GM18520 (cell line): ENCODE results near the gene CFAP74.

Experiments used
- ATAC-seq: cut with Tn5 transposase; IDR thresholded peaks from one replicate; pipeline ENCODE4 v1.9.1; 2021; ENCODE audit not compliant: unreplicated experiment

Gene CFAP74, protein sequence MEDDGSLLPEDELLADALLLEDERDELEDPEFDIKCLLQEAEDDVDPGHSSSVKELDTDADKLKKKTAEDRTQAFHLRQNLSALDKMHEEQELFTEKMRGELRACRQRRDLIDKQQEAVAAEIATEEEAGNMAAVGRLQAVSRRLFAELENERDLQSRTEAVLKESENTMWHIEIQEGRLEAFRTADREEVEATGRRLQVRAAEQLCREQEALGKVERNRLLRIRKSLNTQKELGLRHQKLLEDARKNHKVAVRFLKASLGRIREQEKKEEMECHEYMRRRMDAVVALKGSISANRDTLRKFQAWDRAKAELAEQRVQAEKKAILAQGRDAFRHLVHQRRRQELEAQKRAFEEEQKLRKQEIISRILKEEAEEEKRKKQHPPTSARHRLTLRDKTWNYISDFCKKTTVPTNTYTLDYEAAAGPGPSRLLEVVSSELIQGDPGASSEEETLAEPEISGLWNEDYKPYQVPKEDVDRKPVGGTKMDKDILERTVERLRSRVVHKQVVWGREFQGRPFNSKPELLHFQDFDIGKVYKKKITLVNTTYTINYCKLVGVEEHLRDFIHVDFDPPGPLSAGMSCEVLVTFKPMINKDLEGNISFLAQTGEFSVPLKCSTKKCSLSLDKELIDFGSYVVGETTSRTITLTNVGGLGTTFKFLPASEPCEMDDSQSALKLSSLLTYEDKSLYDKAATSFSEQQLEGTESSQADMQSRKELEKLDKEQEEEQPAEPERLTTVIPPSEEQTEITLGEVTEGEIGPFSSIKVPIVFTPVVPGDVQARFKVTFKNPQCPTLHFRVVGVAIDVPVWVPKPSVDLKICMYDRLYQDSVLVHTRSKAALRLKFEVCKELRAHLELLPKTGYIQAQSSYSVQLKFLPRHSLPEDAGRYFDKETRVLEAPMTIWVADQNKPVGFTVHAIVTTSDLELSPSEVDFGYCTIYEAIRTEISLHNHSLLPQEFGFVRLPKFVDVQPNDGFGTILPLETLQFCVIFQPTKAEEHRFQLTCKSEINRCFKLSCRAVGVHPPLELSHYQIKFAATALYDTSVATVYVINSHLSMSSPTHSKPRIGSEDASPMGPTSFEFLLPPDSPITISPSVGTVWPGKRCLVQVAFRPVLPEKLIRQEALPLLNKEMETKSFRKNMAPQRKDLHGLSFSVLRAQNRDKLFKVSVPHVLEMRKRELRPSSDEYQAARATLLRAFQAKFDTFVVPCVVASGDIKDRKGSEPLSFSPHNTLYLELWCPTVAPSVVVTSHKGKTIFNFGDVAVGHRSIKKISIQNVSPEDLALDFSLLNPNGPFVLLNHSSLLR (N-terminal part only)

DNA sequence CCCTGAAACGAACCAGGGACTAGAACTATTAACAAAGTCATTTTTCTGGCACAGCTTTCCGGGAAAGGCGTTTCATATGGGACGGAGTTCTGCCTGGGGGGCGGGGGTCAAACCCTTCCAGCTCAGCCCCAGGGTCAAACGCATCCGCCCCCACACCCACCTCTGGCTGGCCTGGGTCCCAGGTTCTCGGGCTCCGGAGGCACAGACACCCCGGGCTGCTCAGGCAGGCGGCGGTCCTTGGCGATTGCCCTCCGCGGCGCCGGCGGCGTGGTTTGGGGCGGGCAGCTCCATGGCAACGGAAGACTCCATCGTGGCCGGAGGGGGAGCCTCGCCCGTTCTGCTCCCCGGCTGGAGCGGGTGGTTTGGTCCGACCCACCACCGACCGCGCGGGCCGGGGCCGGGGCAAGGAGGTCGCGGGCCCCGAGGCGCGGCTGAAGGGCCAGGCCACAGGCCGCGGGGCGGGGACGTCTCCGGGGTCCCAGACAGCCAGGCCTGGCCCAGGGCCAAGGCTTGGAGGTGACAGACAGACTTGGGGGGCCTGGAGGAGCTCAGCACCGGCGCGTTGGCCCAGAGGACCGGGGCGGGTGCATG lies at the start of gene CFAP74:
TSS of gene CFAP74 (minus strand) at position 246 of the 591 bp plus-strand sequence. CDS start 12,830 bp downstream, outside the sequence.
- no peak for ATAC-seq

GRCh38 chr1:2053217-2053616 lies 49.6 kb upstream of the CFAP74 start:
- no peak for ATAC-seq

GRCh38 chr1:2052756-2053155 lies 49.2 kb upstream of the CFAP74 start:
- ATAC-seq, result no peak

DNA sequence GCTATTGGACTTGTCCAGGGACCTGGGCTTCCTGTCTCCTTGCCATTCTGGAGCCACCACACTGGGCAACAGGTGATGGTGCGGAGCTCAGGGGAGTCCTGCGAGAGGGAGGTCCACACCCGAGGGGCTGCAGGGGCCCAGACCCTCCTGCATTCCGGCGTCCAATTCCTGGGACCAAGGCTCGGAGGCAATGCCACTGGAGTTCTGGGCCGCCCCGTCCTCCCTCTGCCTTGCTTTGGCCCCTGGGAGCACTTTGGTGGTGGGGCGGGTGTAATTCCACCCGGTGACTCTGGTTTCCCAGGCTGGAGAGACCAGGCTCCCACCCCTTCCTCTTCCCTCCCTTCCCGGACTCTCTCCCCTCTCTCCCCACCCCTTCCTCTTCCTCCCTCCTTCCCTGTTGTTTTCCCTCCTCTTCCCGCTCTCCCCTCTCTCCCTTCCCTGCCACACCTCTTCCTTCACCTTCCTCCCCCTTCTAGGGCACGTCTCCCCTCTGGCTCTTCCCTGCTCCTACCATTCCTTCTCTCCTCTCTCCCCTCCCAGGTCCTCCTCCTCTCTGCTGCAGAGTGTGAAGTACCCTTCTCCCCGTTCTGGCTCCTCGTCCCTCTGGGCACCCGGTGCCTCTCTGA lies 48.6 kb upstream of the CFAP74 start:
- no peak for ATAC-seq

- ATAC-seq, result no peak
Observed at GRCh38 chr1:2050793-2051682, 47.5 kb upstream of the CFAP74 start.

- no peak for ATAC-seq
Observed at GRCh38 chr1:2050461-2050792, 46.8 kb upstream of the CFAP74 start.

- ATAC-seq, result no peak
Observed at GRCh38 chr1:2049718-2050431, 46.3 kb upstream of the CFAP74 start, which contains the start of gene PRKCZ. TSS of gene PRKCZ (plus strand) at chr1:2050411. CDS start at chr1:2050631, 220 bp downstream.

- ATAC-seq, result no peak
Observed at GRCh38 chr1:2049225-2049717, 45.7 kb upstream of the CFAP74 start.

- no peak for ATAC-seq
Observed at GRCh38 chr1:2047749-2048729, 44.5 kb upstream of the CFAP74 start.

- ATAC-seq, result no peak
Observed at GRCh38 chr1:2046953-2047748, 43.6 kb upstream of the CFAP74 start.

DNA sequence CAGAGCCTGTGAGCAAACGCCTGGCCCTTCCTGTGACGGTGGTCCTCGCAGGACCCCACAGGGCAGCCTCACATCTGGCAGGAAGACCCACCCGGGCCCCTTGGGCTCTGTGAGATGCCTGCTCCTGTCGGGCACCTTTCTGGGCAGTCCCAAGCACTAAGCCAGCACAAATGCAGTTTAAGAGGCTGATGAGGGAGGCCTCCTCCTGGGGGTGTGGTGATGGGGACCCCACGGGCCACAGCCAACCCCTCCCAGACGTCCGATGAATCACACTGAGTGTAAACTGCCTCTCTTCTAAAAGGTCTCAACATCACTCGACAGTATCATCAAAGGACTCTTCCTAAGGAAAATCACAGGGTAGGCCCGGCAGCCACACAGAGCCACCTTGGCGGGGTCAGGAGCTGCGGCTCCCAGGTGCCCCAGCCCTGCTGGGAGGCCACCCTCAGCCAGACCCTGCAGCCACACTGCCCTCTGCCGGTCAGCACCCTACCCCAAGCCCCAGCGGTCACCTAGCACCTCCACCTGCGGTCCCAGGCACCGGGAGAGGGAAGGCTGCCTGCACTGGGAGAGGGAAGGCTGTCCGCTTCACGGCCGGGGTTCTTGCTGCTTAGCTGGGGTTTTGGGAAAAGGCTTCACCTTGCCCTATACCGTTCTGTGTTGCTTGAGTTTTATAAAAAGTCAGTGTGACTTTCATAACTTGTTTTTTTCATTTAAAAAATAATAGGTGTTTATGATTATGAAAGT lies 42.8 kb upstream of the CFAP74 start:
- ATAC-seq, result no peak

DNA sequence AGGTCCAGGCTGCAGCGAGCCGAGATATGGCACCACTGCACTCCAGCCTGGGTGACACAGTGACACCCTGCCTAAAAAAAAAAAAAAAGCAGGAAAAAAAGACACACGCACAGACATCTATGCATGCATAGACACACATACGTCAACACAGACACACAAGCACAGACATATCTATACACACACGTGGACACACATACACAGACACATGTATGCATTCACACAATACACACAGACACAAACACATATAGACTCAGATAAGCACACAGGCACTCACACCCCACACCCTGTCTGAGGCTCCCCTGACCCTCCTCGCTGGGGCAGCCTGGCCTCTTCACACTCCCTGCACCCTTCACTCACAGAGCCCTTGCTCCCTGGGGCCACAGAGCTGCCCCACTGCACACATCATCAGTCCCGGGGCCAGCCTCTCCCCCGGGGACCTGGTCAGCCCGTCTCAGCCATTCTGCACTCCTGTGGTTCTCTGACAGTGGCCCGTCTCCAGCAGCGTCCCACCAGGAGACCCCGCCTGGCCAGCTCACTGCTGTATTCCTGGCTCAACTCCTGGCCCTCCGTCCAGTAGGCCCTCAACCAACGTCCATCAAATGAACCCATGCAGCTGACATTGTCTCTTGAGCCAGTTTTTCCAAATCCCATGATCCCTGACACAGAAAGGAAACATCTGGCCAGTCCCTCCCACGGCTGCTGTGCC lies 42.0 kb upstream of the CFAP74 start:
- ATAC-seq, result no peak

DNA sequence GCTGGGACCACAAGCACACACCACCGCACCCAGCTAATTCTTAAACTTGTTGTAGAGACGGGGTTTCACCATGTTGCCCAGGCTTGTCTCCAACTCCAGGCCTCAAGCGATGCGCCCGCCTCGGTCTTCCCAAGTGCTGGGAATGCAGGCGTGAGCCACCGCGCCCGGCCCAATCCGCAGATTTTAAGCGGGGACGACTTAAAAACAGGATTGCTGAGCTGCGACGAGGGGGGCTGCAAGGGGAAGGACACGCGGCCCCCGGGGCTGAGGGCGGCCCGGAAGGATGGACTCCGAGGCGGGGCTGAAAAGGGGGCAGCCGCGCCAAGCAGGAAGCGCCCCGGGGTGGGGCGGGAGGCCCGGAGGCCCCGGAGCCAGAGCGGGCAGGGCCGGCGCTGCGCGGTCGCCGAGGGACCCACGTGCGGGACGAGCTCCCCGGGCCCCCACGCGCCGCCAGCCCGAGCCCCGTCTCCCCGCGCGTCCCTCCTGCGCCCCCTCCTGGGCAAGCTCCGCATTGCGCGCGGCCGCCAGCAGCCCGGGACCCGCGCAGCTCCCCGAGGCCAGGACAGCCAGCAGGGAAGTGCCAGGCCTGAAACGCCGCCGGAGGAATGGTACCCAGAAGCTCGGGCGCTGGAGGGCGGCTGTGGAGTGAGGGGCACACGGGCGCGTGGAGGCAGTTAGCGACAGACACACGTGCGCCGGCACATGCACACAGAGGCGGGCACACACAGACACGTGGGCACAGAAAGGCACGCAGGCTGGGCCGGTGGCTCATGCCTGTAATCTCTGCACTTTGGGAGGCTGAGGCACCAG lies 41.1 kb upstream of the CFAP74 start:
- no peak for ATAC-seq

DNA sequence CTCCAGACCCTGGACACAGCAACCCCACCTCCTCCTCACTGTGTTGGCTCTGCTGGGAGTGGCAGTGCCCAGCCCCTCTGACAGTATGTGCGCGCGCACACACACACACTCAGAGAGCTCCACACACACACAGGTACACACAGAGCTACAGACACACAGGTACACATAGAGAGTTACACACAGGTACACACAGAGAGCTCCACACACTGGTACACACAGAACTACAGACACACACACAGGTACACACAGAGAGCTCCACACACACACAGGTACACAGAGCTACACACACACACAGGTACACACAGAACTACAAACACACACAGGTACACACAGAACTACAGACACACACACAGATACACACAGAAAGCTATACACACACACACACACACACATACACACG lies 40.3 kb upstream of the CFAP74 start:
- no peak for ATAC-seq
